Panc1 (cell line): ENCODE measurements around the gene FAT1. TPM values are rescaled to one million over a fixed set of nuclear protein-coding genes. Genes with fewer than 3 reads are reported as not detected.

Source experiments
- ATAC-seq: fragments of 200-7000 bp; cut with Tn5 transposase; 2 replicates; pipeline ENCODE4 v1.9.1; 2020; ENCODE audit warnings: mild to moderate bottlenecking, moderate library complexity
- BruUV-seq: library from RNA; stranded (reverse); fragments of 400-500 nt; replicated peaks from 2 replicates; lab custom pipeline; 2021; lab: Mats Ljungman, UMichigan
- CTCF ChIA-PET: fragments of 300-600 bp; sonication (Branson Sonifier 250); formaldehyde crosslinking; loops from one replicate; lab custom pipeline; 2022; ENCODE audit warnings: antibody characterized with exemption; lab: Charles Lee
- POLR2A ChIA-PET: fragments of 300-600 bp; sonication (Branson Sonifier 250); formaldehyde crosslinking; loops from one replicate; lab custom pipeline; 2022; ENCODE audit warnings: antibody characterized with exemption; lab: Charles Lee
- DNase-seq: peaks from one replicate; pipeline ENCODE4 v3.0.0-alpha.2; 2010; ENCODE audit warnings: low read depth, low spot score
- H3K27ac ChIP-seq: 2 replicates; pipeline ENCODE4 v1.5.1; 2011; ENCODE audit warnings: mild to moderate bottlenecking, low read length, inconsistent platforms
- H3K27me3 ChIP-seq: fragments of 200-500 bp; sonication (Bioruptor generic); 2 replicates; pipeline ENCODE4 v1.6.0; 2014; ENCODE audit warnings: low read length, inconsistent platforms; ENCODE audit not compliant: control insufficient read depth, insufficient read depth
- H3K36me3 ChIP-seq: fragments of 200-500 bp; sonication (Bioruptor generic); 2 replicates; pipeline ENCODE4 v1.5.1; 2014; ENCODE audit warnings: inconsistent platforms, mild to moderate bottlenecking, low read length, moderate library complexity; ENCODE audit not compliant: control insufficient read depth, insufficient read depth
- H3K4me1 ChIP-seq: 2 replicates; pipeline ENCODE4 v1.5.1; 2011; ENCODE audit warnings: inconsistent platforms, mild to moderate bottlenecking, low read length, moderate library complexity; ENCODE audit not compliant: control insufficient read depth, insufficient read depth
- H3K4me3 ChIP-seq, 2 experiments: 2 replicates each; pipeline ENCODE4 v1.5.1; 2011 to 2012; ENCODE audit warnings: low read depth in 2 of 2, low read length in 2 of 2, mild to moderate bottlenecking in 2 of 2, inconsistent platforms in 1 of 2, moderate library complexity in 1 of 2
- H3K9me3 ChIP-seq: fragments of 200-500 bp; sonication (Bioruptor generic); 2 replicates; pipeline ENCODE4 v1.5.1; 2014; ENCODE audit warnings: low read depth, mild to moderate bottlenecking, inconsistent platforms, low read length, moderate library complexity; ENCODE audit not compliant: control insufficient read depth, insufficient read depth
- POLR2AphosphoS5 ChIP-seq: IDR thresholded peaks from 2 replicates; pipeline ENCODE4 v1.6.1; 2012; ENCODE audit warnings: mild to moderate bottlenecking, low read depth, low read length, moderate library complexity
- SIN3A ChIP-seq: IDR thresholded peaks from 2 replicates; pipeline ENCODE4 v1.6.1; 2012; ENCODE audit warnings: low read depth, mild to moderate bottlenecking, low read length, moderate library complexity, borderline replicate concordance; ENCODE audit not compliant: insufficient read depth
- in situ Hi-C: cut with HindIII; loops from 2 replicates; pipeline ENCODE4 v1.10.0; 2016; ENCODE audit warnings: low sequenced_read_pairs, low pct_unique_long_range_greater_than_20kb
- intact Hi-C: fragments of 100-400 bp; cut with micrococcal nuclease; formaldehyde crosslinking; loops from one replicate; pipeline ENCODE4 v1.10.0; 2022; ENCODE audit not compliant: unreplicated experiment
- total RNA-seq: library from RNA; stranded (reverse); gene quantifications from one replicate; pipeline ENCODE4 v1.2.1, GENCODE V29; 2021; ENCODE audit not compliant: unreplicated experiment
- TF ChIP-seq, protein P1 (sequence below): fragments of 450-650 bp; IDR thresholded peaks from 2 replicates; pipeline ENCODE4 v1.5.1; 2017; ENCODE audit warnings: mild to moderate bottlenecking

FAT1 gene
- total RNA-seq, 1 experiment from 2014 or later = 288 TPM

DNA sequence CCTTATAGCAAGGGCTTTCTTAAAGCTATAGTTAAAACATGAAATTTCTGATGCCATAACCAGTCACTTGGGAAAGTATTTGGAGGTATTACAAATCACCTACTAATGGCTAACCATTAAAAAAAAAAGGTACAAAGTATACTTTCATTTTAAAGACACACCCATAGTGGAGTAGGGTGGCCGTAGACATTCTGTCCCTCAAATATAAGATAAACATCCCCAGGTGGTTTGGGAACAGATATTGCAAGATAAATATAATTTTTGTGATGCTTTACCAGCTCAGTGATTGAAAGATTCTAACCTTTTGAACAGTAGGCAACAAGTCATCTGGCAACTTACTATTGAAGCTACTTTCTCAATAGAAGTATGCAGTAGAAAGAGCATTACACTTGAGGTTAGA lies 6.2 kb upstream of the FAT1 start:
- ChIA-PET CTCF (no interaction called here), POLR2A (no interaction called here)
- H3K9me3 ChIP-seq = no peaks in the 10 kb centered on the region
- in situ Hi-C loops = no loop called here
- TF ChIP-seq SIN3A (no peak), POLR2AphosphoS5 (no peak)
- TF ChIP-seq, protein P1, sequence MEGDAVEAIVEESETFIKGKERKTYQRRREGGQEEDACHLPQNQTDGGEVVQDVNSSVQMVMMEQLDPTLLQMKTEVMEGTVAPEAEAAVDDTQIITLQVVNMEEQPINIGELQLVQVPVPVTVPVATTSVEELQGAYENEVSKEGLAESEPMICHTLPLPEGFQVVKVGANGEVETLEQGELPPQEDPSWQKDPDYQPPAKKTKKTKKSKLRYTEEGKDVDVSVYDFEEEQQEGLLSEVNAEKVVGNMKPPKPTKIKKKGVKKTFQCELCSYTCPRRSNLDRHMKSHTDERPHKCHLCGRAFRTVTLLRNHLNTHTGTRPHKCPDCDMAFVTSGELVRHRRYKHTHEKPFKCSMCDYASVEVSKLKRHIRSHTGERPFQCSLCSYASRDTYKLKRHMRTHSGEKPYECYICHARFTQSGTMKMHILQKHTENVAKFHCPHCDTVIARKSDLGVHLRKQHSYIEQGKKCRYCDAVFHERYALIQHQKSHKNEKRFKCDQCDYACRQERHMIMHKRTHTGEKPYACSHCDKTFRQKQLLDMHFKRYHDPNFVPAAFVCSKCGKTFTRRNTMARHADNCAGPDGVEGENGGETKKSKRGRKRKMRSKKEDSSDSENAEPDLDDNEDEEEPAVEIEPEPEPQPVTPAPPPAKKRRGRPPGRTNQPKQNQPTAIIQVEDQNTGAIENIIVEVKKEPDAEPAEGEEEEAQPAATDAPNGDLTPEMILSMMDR = no peak
- DNase-seq = no peak
- no peaks in the 10 kb centered on the region for H3K27me3 ChIP-seq
- no TSS peak for BruUV-seq
- H3K4me1 ChIP-seq = peaks cover 22% of the 10 kb centered on the region
- H3K36me3 ChIP-seq = peaks cover 11% of the 10 kb centered on the region; the same call in 1 of the 2 replicates
- no peak overlapping the region for H3K4me3 ChIP-seq
- peak overlapping the region; percentile 48; the same call in 1 of the 2 replicates for H3K27ac ChIP-seq
- ATAC-seq = no peak
- intact Hi-C loops = loop anchor here (5.0 to 10.0 kb wide), 2 partner anchors 112 to 215 kb away; no protein-coding TSS in a partner anchor

DNA sequence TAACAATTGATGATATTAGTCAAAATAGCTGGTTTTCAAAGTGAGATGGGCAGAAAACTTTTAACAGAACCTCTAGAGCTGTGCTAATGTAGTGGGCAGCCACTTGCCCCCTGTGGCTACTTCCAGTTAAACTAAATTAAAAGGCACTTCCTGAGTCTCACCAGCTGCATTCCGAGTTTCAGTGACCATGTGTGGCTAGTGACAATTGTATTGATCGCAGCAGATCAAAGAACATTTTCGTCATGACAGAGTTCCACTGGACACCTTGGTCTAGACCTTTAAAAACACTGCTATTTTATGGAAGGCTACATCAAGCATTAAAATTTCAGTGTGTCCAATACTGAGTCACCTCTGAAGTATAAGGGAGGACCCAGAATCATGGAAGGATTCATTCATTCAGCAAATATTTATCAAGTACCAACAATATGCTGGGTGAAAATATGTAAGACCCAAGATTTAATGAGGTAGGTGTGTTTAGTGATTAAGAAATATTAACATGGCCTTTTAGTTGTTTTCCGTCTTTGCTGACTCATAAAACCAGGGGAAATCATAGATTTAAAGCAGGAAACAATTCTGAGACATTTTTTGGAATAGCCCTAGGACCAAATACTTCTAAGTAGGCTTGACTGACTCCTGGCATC lies 5.1 kb upstream of the FAT1 start:
- DNase-seq (no peak), ATAC-seq (no peak)
- peaks cover 11% of the 10 kb centered on the region for H3K4me1 ChIP-seq
- H3K9me3 ChIP-seq = no peaks in the 10 kb centered on the region
- ChIA-PET CTCF (no interaction called here), POLR2A (no interaction called here)
- H3K27ac ChIP-seq = peak overlapping the region; percentile 86
- BruUV-seq = no TSS peak
- no peak for TF ChIP-seq SIN3A
- in situ Hi-C loops = no loop called here
- H3K36me3 ChIP-seq = peaks cover 14% of the 10 kb centered on the region; the same call in 1 of the 2 replicates
- intact Hi-C loops = loop anchor here (5.0 to 10.0 kb wide), 2 partner anchors 114 to 216 kb away; no protein-coding TSS in a partner anchor
- peak overlapping the region in 1 of 2 experiments; percentile 43; a peak in 2 of 4 replicates for H3K4me3 ChIP-seq
- no peaks in the 10 kb centered on the region for H3K27me3 ChIP-seq

DNA sequence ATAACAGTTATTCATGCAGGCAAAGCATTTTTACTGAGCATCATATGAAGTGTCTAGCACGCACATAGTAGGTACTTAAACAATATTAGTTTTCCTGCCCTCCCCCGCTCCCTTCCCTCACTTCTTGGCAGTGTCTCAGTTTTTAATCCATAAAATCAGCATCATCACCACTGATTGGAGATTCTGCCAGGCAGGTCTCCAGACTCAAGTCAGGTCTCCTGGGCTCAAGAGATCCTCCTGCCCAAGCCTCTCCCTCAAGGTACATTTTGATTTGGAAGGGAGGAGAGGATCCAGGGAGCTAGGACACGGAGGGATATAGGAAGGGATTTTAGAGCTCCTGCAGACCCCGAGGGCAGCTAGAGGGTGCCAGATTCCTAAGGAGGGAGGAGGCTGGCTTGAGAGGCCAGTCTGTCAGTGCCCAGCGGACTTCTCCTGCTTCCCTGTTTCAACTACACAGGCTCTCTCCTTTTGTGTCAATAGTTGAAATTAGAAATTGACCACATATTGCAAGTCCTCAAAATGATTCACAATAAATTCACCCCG lies 4.4 kb upstream of the FAT1 start:
- ChIA-PET POLR2A (interaction anchor here (0.7 kb wide), 1 partner anchor 59 kb away, joined by 3 read pairs; no protein-coding TSS in a partner anchor), CTCF (no interaction called here)
- intact Hi-C loops = loop anchor here (5.0 to 10.0 kb wide), 2 partner anchors 114 to 217 kb away; no protein-coding TSS in a partner anchor
- H3K4me3 ChIP-seq = peak overlapping the region; percentile 43 to 88
- peaks cover 11% of the 10 kb centered on the region for H3K4me1 ChIP-seq
- BruUV-seq = no TSS peak
- in situ Hi-C loops = no loop called here
- ATAC-seq (peak; percentile 20; the same call in 1 of the 2 replicates), DNase-seq (peak; percentile 41)
- H3K9me3 ChIP-seq = no peaks in the 10 kb centered on the region
- peak overlapping the region; percentile 86 for H3K27ac ChIP-seq
- peaks cover 14% of the 10 kb centered on the region; the same call in 1 of the 2 replicates for H3K36me3 ChIP-seq
- TF ChIP-seq SIN3A = no peak
- TF ChIP-seq, protein P1 = peak; percentile 65
- no peaks in the 10 kb centered on the region for H3K27me3 ChIP-seq
